Gastroesophageal sphincter (tissue), 4 donors: ENCODE measurements around the gene ZFAND6. TPM values are rescaled to one million over a fixed set of nuclear protein-coding genes. Genes with fewer than 3 reads are reported as not detected.

Experiments used
- ATAC-seq: fragments of 150-250 bp; one replicate; pipeline ENCODE4 v1.9.1; 2016; ENCODE audit warnings: mild to moderate bottlenecking, moderate library complexity
- H3K27ac ChIP-seq, 4 donors: fragments of 200-600 bp; sonication (generic) in 3 of 4; 1 replicate in 3 of 4; 2 replicates in 1 of 4; pipeline ENCODE4 v1.5.1; 2016 to 2019
- H3K27me3 ChIP-seq: fragments of 200-600 bp; sonication (generic); one replicate; pipeline ENCODE4 v1.5.1; 2019
- H3K36me3 ChIP-seq, 2 donors: fragments of 200-600 bp; sonication (generic); one replicate each; pipeline ENCODE4 v1.5.1; 2019; ENCODE audit warnings: control low read depth in 1 of 2
- H3K4me1 ChIP-seq, 3 donors: fragments of 200-600 bp; sonication (generic); 1 replicate in 2 of 3; 2 replicates in 1 of 3; pipeline ENCODE4 v1.5.1; 2016 to 2019; ENCODE audit warnings: control low read depth in 2 of 3
- H3K4me3 ChIP-seq, 2 donors: fragments of 200-600 bp; sonication (generic); one replicate each; pipeline ENCODE4 v1.5.1; 2019; ENCODE audit warnings: mild to moderate bottlenecking in 1 of 2, moderate library complexity in 1 of 2
- H3K9me3 ChIP-seq, 3 donors: fragments of 200-600 bp; sonication (generic); one replicate each; pipeline ENCODE4 v1.5.1; 2017 to 2019; ENCODE audit warnings: control low read depth in 2 of 3
- EP300 ChIP-seq: sonication (generic); formaldehyde crosslinking; IDR thresholded peaks from one replicate; pipeline ENCODE4 v1.6.1; 2017; ENCODE audit warnings: antibody characterized with exemption, mild to moderate bottlenecking
- POLR2A ChIP-seq, 2 donors: fragments of 450-650 bp; IDR thresholded peaks; one replicate each; pipeline ENCODE4 v1.6.1; 2017; ENCODE audit warnings: antibody characterized with exemption in 2 of 2, mild to moderate bottlenecking in 2 of 2, moderate library complexity in 1 of 2
- POLR2AphosphoS5 ChIP-seq: sonication (generic); formaldehyde crosslinking; IDR thresholded peaks from one replicate; pipeline ENCODE4 v1.6.1; 2017; ENCODE audit warnings: antibody characterized with exemption
- WGBS, 2 donors: methylation state at CpG; one replicate each; pipeline ENCODE4 v1.1.5; 2018; ENCODE audit warnings: low coverage in 1 of 2; 5-methylcytosine and 5-hydroxymethylcytosine counted together
- total RNA-seq, 4 donors: library from RNA; depleted of rRNA; stranded (reverse); fragments of >200 nt; gene quantifications; one replicate each; pipeline ENCODE4 v1.1.0, GENCODE V29; 2016
- TF ChIP-seq, protein P1 (sequence below), 4 experiments: fragments of 200-600 bp in 2 of 4; fragments of 450-650 bp in 2 of 4; sonication (generic) in 1 of 4; IDR thresholded peaks; one replicate each; pipeline ENCODE4 v1.5.1; 2017 to 2019; ENCODE audit warnings: antibody characterized with exemption in 4 of 4, mild to moderate bottlenecking in 2 of 4, moderate library complexity in 2 of 4

ZFAND6 gene
- total RNA-seq, 4 donors from 2014 or later: 95.6 to 137 (median 131) TPM

DNA sequence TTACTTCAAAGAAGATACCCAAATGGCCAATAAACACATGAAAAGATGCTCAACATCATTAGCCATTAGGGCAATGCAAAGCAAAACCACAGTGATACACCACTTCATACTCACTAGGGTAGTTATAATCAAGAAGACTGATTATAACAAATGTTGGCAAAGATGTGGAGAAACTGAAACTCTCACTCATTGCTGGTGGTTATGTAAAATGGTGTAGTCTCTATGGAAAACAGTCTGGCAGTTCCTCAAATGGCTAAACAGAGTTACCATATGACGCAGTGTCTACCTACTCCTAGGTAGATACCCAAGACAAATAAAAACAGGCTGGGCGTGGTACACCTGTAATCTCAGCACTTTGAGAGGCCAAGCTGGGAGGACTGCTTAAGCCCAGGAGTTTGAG lies 3.5 kb upstream of the ZFAND6 start:
- no peak for ATAC-seq
- Histone ChIP-seq H3K36me3 (no peaks in the 10 kb centered on the region), H3K4me1 (peaks cover under 1 to 14% (median 5%) of the 10 kb centered on the region in 3 donors), H3K9me3 (no peaks in the 10 kb centered on the region), H3K27me3 (no peaks in the 10 kb centered on the region), H3K4me3 (no peak overlapping the region), H3K27ac (no peak overlapping the region)
- 91 to 92% methylated on average over 2 of the region's 2 CpGs for WGBS, 2 donors
- TF ChIP-seq EP300: no peak
- no peak for TF ChIP-seq POLR2AphosphoS5
- TF ChIP-seq POLR2A (IDR thresholded peaks at IDR 0.05): no peak
- TF ChIP-seq, protein P1, sequence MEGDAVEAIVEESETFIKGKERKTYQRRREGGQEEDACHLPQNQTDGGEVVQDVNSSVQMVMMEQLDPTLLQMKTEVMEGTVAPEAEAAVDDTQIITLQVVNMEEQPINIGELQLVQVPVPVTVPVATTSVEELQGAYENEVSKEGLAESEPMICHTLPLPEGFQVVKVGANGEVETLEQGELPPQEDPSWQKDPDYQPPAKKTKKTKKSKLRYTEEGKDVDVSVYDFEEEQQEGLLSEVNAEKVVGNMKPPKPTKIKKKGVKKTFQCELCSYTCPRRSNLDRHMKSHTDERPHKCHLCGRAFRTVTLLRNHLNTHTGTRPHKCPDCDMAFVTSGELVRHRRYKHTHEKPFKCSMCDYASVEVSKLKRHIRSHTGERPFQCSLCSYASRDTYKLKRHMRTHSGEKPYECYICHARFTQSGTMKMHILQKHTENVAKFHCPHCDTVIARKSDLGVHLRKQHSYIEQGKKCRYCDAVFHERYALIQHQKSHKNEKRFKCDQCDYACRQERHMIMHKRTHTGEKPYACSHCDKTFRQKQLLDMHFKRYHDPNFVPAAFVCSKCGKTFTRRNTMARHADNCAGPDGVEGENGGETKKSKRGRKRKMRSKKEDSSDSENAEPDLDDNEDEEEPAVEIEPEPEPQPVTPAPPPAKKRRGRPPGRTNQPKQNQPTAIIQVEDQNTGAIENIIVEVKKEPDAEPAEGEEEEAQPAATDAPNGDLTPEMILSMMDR (IDR thresholded peaks at IDR 0.05): no peak

DNA sequence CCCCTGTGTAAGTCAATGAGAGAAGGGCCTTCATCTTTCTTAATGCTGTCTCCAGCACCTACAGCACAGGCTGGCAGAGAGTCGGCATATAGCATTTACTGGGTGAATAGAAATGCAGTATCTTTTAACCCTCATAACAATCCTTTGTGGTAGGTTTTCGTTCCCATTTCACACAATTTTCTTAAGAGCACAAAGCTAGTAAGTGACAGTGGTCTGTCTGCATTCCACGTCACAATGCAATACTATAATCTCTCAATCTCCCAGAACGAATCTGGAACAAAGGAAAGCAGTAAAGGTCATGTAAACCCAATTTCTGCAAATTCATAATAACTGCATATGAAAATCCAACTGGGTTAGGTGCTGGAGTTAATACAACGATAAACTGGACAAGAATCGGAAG lies 1.4 kb upstream of the ZFAND6 start:
- Histone ChIP-seq H3K4me1 (peaks cover 3 to 33% (median 9%) of the 10 kb centered on the region in 3 donors), H3K4me3 (no peak overlapping the region), H3K36me3 (no peaks in the 10 kb centered on the region), H3K27me3 (no peaks in the 10 kb centered on the region), H3K27ac (no peak overlapping the region), H3K9me3 (no peaks in the 10 kb centered on the region)
- WGBS, 2 donors: 41 to 57% methylated on average over 6 of the region's 6 CpGs
- TF ChIP-seq POLR2AphosphoS5 (no peak), EP300 (no peak), POLR2A (IDR thresholded peaks at IDR 0.05) (no peak)
- TF ChIP-seq, protein P1 (IDR thresholded peaks at IDR 0.05): no peak
- no peak for ATAC-seq

DNA sequence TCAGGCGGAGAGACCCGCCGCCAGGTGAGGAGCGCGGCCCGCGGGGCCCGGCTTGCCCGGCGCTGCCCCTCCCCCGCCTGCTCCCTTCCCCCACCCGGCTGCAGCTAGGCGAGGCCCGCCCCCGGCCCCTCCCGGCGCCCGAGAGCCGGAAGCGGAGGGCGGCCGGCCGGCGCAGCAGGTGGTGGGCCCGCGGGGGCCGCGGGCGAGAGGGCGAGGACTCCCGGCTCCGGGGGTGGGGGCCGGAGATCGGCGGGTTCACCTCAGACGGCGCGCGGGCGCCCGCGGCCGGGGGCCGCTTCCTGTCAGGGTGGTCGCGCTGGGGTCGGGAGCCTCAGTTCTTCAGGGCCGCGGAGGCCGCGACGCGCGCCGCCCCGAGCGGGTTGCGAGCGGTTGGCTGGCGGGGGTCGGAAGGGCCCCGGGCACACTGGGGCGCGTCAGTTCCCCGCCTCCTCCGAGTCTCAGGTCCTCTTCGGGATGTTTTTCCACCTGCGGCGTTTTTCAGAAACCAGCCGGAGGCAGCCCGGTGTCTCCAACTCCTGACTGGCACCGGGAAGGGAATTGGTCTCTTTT lies 395 bp downstream of the ZFAND6 start:
- TF ChIP-seq EP300 (no peak), POLR2A (IDR thresholded peaks at IDR 0.05) (peak in 1 of 2 donors; percentile 50)
- TF ChIP-seq, protein P1 (IDR thresholded peaks at IDR 0.05): no peak
- Histone ChIP-seq H3K27ac (peak overlapping the region; percentile 70 to 99 (median 96)), H3K36me3 (no peaks in the 10 kb centered on the region), H3K27me3 (no peaks in the 10 kb centered on the region), H3K9me3 (no peaks in the 10 kb centered on the region), H3K4me3 (peak overlapping the region; percentile 52 to 85), H3K4me1 (peaks cover 3 to 33% (median 9%) of the 10 kb centered on the region in 3 donors)
- peak; percentile 91 for ATAC-seq
- WGBS, 2 donors: 0% methylated on average over 5 to 12 of the region's 72 CpGs

DNA sequence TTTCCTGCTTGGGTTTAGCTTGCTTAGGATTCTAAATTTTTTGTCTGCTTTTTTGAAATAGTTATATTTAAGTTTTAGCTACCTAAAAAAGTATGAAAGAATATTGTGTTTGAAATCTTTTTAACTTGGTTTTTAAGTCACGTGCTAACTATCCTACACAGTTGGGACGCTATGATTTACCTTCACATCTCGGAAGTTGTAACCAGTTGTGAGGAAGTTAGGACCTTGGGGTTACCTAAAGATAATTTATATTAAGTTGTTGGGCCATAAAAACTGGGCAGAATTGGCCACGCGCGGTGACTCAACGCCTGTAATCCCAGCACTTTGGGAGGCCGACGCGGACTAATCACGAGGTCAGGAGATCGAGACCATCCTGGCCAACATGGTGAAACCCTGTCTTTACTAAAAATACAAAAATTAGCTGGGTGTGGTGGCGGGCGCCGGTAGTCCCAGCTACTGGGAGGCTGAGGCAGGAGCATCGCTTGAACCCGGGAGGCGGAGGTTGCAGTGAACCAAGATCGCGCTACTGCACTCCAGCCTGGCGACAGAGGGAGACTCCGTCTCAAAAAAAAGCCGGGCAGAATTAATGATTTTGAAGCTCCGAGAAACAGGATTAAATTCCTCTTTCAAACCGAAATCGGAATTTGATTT lies 1.0 kb downstream of the ZFAND6 start:
- Histone ChIP-seq H3K27me3 (no peaks in the 10 kb centered on the region), H3K36me3 (no peaks in the 10 kb centered on the region), H3K4me1 (peaks cover 3 to 33% (median 9%) of the 10 kb centered on the region in 3 donors), H3K4me3 (peak overlapping the region; percentile 52 to 85), H3K9me3 (no peaks in the 10 kb centered on the region), H3K27ac (peak overlapping the region; percentile 70 to 99 (median 96))
- 14 to 28% methylated on average over 14 to 18 of the region's 26 CpGs for WGBS, 2 donors
- ATAC-seq: no peak
- no peak for TF ChIP-seq POLR2AphosphoS5
- TF ChIP-seq, protein P1 (IDR thresholded peaks at IDR 0.05): peak in 1 of 4 experiments; percentile 30

DNA sequence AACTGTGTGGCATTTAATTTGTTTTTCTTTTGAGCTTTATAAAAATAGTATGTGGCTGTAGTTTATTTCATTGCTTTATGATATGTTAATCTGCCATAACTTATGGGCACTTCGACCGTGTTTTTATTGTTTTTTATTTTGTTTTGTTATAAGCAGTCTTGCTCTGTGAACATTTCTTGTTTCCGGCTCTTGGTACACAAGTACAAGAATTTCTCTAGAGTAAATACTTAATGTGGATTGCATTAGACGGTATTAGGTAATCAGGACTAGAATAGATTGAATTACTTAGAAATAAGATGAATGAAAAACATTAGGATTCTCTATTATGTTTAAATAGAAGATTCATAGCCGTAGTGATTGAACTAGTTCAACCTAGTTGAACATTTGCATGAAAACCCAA lies 2.1 kb downstream of the ZFAND6 start:
- Histone ChIP-seq H3K36me3 (no peaks in the 10 kb centered on the region), H3K27ac (no peak overlapping the region), H3K27me3 (no peaks in the 10 kb centered on the region), H3K4me3 (peak overlapping the region in 1 of 2 donors; percentile 85), H3K9me3 (no peaks in the 10 kb centered on the region), H3K4me1 (peaks cover 3 to 33% (median 9%) of the 10 kb centered on the region in 3 donors)
- 62 to 73% methylated on average over 4 to 5 of the region's 5 CpGs for WGBS, 2 donors
- ATAC-seq: no peak
- TF ChIP-seq POLR2A (IDR thresholded peaks at IDR 0.05): no peak
- TF ChIP-seq, protein P1 (IDR thresholded peaks at IDR 0.05): no peak
- TF ChIP-seq POLR2AphosphoS5: no peak
- TF ChIP-seq EP300: no peak
